ENCODE data around the gene AATF.

AATF gene

GRCh38 chr17:36992701-36993100 is 43.9 kb downstream of the AATF start:
- DNase-seq: no peak

DNA sequence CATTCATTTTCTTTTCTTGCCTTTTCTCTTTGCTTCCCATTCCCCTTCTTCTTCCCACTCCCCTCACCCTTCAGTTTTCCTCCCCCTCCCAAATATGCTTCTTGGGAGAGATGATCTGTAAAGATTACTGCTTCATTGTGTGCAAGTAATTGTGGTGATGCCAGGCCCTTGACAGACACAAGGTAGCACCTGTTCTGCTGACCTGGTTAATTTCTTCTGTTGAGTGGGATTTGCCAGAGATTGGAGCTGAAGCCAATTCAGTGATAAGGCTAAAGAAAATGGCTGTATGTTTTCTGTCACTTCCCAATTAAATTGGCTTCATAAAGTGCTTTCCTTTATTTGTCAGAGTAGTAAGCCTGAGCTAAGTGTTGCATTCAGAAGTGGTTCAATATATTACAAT is 44.5 kb downstream of the AATF start:
- no peak for DNase-seq

DNA sequence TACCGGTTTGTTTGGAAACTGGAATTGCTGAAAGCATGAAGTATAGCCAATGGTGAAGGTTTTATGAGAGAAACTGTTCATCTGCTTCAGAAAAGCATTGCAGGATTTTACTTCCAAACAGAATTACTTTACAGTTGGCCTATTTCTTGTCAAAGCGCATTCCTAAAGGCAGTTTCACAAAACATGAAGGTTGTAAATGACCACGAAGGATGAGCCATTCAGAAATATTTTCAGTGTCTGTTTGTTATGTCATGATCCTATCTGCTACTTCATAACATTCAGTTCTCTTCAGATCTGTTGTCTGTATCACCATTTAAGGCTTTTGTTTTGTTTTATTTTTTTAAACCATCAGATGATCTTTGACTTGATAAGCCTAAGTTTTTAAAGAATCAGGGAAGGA is 45.7 kb downstream of the AATF start:
- DNase-seq: no peak

DNA sequence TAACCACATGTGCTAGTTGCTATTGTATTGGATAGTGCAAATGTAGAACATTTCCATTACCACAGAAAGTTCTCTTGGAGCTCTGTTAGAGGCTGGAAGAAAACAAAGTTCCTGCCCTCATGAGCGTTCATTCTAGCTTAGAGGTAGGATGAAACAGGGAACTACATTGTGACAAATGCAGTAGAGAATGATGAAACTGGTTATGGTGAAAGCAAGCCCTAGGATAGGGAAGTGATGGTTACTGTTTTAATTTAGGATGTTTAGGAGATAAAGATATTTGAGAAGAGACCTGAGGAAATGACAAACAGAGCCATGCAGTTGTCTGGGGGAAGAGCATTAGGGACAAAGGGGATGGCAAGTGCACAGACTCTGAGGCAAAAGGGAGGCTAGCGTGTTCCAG is 50.7 kb downstream of the AATF start:
- peak; percentile 36 for DNase-seq

DNA sequence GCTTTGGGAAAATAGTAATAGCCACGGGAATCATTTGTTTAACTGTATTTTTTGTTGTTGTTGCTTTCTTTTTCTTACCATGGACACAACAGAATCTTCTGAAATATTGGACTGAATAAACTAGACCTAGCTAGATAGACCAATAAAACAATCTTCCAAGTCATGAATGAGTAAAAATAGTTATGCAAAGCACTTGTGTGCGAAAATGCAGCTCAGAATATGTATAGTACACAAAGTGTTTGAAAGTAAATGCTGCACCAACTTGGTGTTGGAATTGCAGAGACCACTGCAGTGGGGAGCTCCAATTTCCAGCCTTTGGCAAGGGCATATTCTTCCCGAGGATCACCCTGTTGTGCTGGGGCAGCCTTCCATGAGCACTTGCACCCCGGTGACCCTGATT is 68.0 kb downstream of the AATF start:
- no peak for DNase-seq

GRCh38 chr17:37017404-37017803 is 68.7 kb downstream of the AATF start:
- DNase-seq: peak; percentile 17

- DNase-seq: no peak
These were observed 70.5 kb downstream of the AATF start for GRCh38 chr17:37019117-37019740.

DNA sequence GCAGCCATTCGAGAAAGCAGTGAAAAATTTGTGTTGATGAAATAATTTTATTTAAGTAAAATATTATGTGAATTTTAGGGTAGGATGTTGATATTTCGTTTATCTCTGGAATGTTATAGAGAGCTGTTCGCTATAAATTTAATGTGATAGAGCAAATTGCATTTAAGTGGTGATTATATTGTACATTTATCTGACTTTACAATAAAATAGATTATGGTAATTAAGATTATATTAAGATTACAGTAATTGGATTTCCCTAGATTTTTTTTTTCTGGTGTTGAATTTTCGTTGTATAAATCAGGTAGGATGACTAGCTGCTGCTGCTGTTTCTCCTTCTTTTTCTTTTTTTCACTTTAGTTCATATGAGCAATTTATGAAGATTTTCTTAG is 71.0 kb downstream of the AATF start:
- no peak for DNase-seq

DNA sequence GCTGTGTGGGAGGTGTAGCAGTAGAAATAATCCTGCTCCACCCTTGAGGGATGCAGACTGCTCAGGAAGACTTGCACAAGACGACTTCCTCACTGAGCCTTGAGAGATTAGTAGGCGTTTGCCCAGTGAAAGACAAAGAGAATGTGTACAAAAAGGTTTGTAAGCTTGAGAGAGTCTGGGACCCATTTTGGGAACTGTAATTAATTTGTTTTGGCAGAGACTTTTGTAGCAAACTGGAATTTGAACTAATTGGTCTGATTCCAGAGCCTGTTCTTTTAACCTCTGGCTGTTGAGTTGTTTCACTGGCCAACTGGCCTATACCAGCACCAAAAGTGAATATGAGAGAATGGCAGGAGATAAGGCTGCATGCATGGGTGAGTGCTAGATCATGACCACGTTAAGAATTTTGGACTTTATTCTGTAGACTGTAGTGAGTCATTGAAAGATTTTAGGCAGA is 75.5 kb downstream of the AATF start:
- peak; percentile 11 for DNase-seq

GRCh38 chr17:37025238-37025637 is 76.5 kb downstream of the AATF start:
- no peak for DNase-seq

DNA sequence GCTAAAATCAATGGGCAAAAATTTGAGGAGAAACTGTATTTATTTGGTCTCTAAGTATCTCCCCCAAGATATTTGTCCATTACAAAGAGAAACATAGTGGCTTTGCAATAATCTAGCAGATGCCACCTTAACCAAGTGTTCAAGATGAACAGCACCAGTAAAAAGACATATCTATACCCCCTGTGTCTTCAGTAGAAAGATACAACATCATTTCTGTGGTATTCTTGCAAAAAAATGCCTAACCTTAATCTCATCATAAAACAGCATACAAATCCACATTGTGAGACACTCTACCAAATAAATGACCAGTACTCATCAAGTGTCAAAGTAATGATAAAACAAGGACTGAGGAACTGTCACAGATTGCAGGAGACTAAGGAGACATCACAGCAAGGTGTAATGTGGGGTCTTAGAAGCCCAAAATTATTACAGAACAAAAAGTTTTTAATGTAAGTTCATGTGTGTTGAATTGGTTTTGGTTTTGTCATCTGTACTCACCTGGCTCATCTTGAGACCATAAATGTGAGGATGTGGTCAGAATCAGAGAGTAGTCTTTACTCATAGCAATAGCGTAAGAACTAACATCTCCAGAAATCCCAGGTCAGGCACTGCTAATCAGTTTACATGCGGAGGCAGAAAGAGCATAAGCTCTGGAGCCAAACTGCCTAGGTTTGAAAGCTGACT is 77.2 kb downstream of the AATF start:
- DNase-seq: no peak

DNA sequence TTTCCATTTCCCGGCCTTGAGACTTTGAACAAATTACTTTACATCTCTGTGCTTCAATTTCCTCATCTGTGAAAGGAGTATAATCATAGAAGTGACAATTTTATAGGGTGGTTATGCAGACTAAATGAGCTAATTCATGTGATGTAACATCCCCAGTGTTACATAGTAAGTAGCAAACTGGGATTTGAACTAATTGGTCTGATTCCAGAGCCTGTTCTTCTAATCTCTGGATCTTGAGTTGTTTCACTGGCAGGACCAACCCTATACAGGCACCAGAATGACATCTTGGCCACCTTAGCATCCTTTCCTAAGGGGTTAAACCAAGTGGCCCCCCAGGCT is 77.7 kb downstream of the AATF start:
- no peak for DNase-seq

DNA sequence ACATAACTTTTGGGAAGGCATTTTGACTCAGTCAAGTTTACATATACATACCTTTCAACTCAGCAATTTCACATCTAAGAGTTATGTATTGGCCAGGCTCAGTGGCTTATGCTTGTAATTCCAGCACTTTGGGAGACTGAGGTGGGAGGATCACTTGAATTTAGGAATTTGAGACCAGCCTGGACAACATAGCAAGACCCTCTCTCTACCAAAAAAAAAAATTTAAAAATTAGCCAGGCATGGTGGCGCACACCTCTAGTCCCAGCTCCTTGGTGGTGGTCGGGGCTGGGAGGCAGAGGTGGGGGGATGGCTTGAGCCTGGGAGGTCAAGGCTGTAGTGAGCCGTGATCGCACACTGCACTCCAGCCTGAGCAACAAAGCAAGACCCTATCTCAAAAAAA is 79.3 kb downstream of the AATF start:
- no peak for DNase-seq

GRCh38 chr17:37031493-37032083 is 82.8 kb downstream of the AATF start:
- no peak for DNase-seq

DNA sequence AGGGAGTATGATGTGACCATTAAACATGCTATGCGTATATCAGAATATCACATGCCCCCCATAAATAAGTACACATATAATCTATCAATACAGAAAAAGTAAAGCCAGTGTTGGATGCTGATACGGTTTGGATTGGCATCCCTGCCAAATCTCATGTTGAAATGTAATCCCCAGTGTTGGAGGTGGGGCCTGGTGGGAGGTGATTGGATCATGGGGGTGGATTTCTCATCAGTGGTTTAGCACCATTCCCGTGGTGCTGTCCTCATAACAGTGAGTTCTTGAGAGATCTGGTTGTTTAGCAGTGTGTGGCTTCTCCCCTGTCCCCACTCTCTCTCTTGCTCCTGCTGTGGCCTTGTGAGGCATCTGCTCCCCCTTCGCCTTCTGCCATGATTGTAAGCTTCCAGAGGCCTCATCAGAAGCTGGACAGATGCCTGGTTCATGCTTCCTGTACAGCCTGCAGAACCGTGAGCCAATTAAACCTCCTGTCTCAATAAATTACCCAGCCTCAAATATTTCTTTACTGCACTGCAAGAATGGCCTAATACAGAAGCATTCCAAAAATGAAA is 88.9 kb downstream of the AATF start:
- DNase-seq: no peak

GRCh38 chr17:37039269-37039668 is 90.5 kb downstream of the AATF start:
- no peak for DNase-seq

DNA sequence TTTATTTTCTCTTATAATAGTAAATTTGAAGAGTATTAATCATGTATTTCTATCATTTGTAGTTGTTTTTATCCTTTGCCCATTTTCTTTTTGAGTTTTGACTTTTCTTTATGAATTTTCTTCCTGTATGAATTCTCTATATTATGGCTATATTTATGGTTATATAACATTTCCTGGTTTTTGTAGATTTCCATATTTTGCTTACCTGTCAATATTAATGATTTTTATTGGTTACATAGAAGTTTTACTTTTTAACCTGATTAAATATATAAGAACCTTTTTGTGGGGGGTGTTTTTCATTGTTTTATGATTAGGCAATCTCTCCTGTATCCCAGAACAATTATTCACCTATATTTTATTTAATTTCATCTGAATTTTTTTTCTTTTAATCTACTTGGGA is 93.2 kb downstream of the AATF start:
- no peak for DNase-seq

GRCh38 chr17:37043201-37043600 is 94.4 kb downstream of the AATF start:
- DNase-seq: no peak

DNA sequence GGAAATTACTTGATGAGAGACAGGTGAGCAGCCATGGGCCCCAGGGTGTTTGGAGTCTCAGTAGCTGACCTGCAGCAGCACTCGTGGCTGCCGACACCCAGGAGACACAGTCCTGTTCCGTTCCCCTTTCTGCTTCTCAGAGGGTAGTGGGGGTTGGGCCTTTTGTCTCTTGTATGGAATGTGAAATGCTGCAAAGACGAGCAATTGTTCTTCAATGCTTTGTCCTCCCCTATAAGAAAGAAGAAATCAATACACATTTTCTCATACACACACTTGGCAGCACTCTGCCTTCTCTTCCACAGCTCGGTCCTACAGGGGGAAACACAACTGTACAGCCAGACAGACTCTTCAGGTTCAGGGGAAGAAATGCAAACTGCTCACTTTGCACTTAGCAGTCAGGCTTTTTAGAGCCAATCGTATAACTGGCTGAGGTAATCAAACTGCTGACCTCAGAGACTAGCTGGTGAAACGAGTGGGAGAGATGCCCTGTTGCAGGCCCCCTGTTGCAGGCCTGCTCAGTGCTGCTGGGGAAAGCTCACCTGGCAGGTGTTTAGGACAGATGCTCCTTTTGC is 96.7 kb downstream of the AATF start:
- no peak for DNase-seq

DNA sequence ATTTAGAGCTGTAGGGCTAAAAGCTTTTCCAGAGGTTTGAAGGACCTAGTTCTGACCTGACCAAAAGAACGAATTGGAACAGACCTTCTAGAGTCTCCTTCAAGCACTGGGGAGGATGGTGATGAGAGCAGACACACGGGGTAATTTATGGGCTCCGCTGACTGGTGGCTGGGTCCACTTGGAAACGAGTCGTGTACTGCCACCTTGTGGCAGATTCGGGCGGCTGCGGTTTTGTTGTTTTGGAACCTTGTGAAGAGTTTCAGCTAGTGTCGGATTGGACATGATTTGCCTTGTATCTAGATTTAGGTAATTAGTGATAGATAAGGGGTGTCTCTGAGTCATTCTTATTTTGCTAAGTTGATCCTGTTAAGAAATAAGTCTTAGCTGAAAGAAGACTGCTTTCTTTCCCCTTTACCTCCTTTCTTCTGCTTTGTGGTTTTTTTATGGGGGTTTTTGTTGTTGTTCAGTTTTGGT is 98.9 kb downstream of the AATF start:
- DNase-seq: peak; percentile 89

DNA sequence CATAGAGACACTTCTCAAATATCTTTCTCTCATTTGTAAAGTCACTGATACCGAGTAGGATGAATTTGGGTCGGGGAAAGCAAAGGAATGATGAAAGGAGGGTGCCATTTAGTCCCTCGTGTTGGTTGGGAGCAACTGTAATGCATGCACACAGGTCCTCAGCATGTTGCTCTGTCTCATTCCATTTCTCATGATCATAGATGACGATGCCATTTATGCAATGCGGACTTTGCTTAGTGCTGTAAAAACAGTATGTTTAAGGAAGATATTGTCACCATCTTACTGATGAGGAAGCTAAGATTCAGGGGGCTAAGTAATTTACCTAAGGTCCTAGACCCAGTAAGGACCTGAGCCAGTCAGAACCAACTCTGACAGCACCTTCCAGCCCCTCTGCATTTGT is 100.1 kb downstream of the AATF start:
- DNase-seq: no peak

- no peak for DNase-seq
These were observed 102.2 kb downstream of the AATF start for GRCh38 chr17:37050920-37051319.

GRCh38 chr17:37051381-37051780 is 102.6 kb downstream of the AATF start:
- no peak for DNase-seq

GRCh38 chr17:37051833-37052232 is 103.1 kb downstream of the AATF start:
- no peak for DNase-seq
